ENCODE data around the gene CCDC85C.

CCDC85C gene

DNA sequence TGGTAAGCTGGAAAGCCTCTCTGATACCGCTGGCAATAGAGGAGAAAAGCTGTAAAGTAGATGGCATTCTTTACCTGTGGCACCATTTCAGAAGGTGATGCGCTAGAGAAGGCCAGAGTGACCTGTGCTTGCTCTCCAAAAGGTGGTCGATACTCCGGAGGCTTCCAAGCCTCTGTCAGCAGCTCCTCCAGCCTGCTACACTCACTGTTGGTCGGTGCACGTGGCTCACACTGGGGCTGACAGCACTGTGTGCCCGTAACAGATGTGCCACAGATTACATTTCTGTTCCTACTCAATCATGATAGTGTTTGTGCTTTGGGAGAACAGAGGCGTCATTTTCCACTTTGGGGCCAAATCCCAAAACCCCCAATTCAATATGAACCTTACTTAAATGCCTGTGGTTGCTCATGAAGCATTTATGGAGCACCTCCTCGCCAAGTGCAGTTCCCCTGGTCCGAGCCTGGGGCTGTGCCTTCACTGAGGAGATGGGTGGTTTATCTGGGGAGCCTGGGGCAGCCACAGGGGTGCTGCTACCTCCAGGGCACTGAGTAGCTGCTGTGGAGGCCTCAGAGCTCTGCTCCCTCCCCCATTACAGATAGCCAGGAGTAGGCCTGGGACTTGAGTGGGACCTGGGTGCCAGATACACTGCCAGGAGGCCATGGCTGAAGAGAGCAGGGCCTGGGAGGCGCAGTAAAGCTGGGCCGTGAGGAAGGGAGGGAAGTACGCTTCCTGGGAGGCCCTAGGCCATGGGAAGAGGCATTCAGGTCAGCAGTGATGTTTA, 96.0 kb downstream of the CCDC85C start:
- DNase-seq: no peak

DNA sequence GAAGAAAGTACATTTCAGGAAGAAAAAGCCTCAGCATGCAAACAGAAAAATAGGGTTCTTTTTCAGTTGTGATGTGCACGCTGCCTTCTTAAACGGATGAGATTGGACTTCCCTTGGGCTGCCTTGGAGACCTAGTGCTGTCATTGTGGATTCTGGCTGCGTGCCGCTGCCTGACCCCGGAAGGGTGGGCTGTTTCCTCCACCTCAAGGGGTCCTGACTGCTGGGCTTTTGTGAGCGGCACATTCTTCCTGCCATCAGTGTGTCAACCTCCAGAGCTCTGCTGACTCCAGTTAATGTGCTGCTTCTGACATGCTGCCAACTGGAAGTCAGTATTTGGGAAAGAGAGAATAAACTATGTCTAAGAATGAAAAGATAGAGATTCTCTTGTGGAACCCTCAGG, 97.7 kb downstream of the CCDC85C start:
- no peak for DNase-seq

DNA sequence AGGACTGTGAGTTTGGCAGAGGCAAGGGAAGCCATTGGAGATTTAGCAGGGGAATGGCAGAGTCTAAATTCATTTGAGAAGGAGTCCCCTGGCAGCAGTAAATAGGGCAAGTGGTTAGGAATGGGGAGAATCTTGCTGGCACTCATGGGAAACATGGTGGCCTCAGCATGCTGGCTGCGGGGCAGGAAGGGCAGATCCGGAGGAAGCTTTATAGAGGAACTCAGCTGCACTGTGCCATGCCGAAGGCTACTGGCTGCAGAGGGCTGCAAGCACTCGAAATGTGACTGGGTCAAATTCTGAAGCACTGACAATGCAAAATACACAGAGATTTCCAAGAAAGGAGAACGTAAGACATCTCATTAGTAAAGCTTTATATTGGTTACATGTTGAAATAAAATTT, 98.9 kb downstream of the CCDC85C start:
- DNase-seq: no peak

DNA sequence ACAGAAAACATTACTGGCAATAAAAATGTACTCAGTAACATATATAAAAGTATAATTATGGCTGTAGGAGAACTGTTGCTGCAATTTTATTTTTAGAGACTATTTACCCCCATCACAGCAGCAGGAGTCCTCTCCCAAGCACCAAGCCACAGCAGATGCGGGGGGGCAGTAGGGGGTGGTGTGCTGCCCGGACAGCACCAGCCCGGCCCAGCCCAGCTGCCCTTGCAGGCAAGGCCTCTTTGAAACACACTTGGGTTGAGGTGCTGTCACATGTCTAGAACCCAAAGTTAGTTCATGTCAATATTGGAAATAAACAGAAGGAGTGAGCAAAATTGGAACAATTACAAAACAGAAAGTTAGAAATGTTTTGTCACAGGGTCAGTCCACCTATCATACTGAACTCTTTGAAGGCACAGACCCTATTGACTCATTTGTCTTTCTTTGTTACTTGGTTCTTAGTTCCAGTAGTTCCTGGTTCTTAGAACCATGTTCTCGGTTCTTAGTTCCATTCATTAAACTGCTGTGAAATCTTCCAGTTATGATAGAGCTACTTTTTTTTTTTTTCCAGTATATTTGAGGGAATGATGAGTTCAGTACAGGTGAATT, 100.1 kb downstream of the CCDC85C start:
- no peak for DNase-seq

DNA sequence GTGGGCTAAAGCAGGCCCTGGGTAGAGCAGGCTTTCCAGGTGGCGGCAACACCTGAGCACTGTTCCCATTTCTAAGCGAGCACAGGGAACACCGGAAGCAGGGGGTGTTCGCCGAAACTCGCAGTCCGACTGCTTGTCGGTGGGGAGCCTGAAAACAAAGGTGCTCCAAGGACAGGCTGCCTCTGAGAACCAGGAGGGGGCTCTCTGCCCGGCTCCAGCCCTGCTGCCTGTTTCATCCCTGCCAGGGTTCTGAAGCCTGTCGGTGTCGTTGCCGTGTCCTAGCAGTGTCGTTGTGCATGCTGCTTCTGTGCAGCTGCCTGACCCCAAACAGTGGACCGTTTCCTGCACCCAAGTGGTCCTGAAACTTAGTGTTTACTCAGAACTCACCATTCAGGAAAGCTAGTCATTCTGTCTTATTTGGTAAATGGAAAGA, 101.0 kb downstream of the CCDC85C start:
- no peak for DNase-seq

DNA sequence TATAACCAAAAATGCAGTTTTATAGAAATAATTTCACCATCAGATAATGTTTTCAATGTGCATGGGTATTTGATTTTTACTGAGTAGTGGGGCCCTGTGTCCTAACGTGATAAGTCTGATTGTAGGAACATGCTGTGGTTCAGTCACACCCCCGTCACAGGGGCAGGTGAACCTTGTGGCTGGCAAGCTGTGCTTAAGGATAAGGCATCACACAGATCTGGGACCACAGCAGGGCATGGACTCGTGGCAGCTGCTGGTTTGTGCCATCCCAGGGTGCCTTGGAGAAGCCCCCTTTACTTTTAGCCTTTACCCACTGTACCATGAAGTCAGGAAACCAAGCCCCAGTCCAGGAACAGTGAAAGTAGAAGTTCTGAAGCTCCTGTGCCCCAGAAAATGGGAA, 106.1 kb downstream of the CCDC85C start:
- DNase-seq: no peak

DNA sequence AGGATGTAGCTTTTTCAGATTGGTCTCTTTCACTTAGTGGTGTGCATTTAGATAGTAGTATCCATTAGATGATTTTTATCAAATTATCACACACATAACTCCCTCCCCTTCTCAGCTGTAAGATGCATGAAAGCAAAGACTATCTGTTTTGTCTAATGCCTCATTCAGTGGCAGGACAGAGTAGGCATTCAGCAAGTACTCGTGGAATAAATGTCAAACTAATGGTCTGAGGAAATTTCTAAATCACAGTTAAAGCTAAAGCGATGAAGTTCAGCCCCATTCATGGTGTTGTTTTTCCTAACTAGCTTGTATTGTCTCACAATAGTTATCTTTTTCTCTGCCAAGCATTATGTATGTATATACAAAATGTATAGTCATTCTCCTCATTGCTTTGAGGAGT, 106.7 kb downstream of the CCDC85C start:
- no peak for DNase-seq

DNA sequence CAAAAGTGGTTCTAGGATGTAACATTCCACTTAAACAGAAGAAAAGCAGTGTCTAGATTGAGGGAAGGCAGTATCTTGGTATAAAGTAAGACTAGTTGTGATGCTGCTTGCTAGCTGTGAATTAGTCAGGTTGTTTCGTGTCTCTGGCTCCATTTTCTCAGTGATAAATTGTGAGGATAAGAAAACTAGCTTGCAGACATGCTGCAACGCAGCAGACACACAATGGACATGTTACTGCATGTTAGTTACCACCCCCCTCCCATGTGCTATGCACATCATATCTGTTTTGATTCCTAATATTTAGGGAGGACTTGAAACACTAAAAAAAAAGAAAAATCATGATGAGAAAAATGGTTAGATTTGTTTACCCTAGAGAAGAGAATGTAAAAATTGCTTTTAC, 119.9 kb downstream of the CCDC85C start:
- no peak for DNase-seq

DNA sequence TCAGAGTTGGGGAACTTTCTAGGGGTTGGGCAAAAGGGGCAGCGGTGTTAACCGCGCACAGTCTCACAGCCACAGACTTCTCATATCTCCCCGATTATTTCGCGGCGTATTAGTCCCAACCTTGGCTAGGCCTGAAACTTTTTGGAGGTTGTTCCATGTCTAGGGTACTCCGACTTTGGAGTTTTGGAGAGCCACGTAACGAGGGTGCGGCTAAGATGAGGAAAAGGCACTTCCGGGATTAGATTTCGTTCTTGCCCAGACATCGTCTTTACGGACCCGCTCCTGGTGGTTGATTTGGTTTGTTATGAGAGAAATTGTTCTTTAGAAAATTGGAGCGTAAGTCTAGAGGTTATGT, 122.3 kb downstream of the CCDC85C start:
- DNase-seq: no peak

DNA sequence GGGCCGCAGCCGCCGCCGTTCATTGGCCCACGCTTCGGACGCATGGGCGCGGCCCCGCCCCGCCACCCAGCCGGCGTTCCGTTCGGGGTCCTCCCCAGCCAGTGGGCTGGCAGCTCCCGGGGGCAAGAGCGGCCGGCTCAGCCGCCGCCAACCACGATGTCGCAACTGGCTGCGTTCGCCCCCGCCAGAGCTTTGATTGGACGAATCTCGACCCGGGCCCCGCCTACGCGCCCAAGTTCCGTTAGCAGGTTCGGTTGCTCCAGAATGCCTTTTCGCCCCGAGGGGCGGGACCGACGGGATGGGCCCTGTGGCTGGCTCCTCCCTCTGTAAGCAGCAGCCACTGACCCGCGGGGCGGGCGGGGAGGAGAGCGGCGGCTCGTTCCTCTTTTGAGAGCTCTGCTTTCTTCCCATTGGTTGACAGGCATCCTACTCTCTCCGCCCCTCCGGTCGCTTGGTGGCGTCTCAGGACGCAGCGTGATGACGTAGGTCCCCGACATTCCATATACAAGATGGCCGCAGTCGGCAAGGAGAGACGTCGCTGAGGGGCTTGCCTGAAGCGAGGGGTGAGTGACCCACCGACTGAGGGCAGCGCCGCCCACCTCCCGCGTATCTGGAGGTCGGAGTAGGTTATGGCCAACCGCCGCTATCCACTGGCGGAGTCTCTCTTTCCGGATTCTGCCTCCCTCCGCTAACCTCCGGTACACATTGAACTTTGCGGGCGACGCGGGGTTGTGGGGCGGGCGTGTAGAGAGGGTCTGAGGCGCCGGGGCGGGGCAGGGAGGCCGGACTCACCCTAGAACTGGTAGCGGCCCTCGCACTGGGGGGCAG, 122.9 kb downstream of the CCDC85C start, which contains the start of gene CCNK:
Gene CCNK (plus strand): TSS at position 493 of the 828 bp plus-strand sequence. CDS start 11,269 bp downstream, outside the sequence.
- DNase-seq: peak; percentile 100

DNA sequence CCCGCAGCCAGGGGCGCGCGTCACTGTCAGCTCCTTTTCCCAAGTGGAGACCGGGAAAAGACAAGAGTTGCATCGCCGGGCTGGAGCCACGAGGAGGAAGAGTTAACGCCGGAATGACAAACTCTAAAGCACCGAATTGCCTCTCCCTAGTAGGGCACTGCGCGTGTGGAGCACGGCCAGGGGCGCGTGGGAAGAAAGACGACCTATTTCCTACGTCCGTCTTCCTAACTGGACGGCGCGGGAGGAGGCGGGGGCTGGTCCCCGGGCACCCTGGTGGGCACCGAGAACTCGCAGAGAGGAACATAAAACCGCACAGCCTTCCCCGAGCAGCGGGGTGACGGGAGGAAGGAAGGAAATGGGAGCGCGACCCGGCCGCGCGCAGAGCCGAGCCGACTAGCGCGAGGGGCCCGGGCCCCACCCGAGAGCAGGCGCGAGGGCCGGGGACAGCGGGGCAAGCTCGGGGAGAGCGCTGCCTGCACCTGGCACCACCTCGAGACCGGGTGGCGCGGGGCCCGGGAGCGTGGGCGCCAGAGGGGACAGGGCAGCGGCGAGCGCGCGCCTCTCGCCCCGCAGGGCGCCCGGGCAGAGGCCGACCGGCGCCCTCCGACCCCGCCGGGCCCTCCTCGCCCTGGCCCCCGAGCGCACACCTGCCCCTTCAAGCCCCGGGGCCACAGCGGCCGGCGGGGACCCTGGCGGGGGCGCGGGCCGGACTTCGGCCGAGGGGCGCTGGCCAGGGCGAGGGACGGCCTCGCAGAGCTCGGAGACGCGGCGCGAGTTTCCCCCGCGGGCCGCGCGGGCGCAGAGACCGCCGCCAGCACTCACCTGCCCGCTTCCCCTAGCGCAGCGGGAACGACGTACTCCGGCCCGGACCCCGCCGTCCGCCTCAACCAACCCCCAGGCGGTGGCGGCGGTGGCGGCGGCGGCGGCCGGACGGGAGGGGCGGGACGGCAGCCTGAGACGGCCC, 123.8 kb downstream of the CCDC85C start, which contains the start of gene SETD3:
Gene SETD3 (minus strand): TSS at position 954 of the 964 bp plus-strand sequence. CDS start 15,054 bp downstream, outside the sequence.
- peak; percentile 48 for DNase-seq

DNA sequence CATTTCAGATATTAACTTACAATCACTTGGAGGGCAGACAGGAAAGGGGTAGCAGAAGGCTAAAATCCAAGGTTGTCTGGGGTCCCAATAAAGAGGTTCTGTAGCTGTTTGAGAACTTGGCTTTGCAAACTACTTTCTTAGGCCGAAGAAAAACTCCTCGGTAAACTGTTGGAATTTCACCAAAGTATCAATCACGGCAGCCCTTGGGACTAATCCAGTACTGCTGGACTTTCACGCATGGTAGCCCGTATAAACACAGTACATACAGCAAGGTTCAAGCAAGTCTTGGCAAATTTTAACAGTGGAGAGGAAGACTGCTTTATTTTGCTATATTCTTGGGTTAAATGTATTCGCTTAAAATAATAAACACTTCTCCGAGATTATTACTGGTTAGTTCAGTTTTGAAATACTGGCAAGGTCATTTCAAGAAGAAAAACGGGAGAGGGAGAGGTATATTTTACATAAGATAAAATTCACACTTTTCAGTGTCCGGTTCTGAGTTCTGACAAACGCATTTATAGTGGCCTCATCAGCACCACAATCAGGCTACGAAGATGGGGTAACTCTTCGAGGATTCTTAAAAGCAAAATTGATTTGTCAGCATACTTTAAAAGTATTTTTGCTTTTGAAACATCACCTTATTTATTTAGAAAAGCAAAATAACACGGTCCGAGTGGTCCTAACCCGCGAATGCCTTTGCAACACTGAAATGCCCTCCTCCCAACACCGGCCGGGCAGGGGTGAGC, 124.7 kb downstream of the CCDC85C start:
- DNase-seq: no peak

DNA sequence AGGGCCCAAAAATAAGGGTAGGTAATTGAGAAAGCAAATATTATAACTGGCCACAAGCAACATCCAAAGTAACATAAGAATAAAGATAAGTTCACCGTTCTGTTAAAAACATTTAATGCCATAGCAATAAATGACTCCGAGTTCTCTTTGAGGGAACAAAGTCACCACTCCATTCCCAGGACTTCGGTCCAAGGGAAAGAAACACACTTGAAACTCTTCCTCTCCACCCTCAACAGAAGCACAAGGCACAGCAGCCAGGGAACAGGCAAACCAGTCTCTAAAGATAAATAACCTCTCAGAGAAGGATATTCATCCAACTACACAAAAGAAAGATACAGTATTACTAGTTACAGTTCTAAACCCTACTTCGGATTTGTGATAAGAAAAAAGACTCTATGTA, 125.9 kb downstream of the CCDC85C start:
- DNase-seq: no peak

DNA sequence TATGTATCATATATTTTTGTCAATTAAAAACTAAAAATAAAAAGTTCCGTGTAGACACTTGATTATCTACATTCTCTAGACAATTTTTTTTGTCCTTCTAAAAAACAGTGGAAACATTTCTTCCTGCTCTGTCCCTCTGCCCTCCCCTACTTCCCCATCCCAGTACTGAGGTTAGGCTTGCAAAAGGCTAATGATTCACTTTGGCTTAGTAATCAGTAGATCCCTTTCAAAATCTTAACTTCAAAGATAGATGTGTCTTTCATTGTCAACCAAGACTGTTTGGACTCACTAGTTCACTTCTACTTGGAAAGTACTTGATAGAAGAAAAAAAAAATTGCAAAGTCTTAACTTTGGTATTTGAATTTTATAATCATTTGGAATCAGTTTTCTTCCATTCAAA, 127.1 kb downstream of the CCDC85C start:
- DNase-seq: no peak

DNA sequence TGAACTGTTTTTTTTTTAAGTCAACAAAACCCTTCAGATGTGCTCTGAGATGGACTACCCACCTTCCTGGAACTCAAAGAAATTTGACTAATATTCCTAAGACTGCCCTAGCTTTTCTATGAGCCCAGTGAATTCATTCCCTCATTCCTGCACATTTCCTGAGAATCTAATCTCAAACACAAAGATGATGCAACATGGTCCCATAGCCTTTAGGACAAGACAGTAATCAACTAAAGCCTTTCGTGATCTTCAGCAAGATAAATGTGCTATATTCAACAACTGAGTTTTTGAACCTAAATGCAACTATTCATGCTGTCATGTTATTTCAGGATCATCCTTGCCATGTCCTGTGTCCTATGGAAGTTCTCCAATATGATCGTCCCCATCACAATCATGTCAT, 128.3 kb downstream of the CCDC85C start:
- DNase-seq: no peak

DNA sequence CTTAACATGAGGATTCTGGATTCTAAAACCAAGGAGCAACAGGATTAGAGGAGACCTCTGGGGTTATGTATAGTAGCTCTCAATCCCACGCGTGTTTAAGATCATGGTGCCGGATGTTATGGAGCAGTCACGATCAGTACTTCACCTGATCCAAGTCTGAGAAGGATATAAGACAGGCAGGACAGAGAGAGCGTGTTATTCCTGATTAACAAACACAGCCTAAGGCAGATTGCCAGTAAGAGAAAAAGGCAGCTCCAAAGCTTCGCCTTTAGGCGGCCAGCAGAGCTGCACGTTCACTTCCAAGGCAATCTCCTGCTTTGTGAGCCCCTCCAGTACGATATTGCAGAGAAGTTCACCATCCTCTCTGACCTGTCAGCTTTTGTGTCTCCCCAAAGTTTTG, 128.8 kb downstream of the CCDC85C start:
- DNase-seq: no peak

DNA sequence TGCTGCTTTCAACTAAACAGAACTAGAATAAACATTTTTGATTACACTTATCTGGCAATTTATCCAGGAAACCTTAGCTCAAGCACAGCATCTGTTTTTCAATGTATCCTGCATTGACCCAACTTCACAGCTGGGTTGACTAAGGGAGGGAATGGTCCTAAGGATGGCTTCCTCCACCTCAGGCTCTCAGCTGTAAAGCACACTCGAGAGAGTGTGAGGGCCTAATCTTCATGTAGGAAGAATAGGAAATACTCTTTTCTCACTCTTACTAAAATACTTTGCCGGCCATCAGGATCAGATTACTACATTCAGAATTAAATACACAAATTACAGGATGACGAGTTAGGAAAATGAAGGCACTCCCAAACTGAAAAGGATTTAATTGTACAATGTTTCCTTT, 130.5 kb downstream of the CCDC85C start:
- DNase-seq: no peak

DNA sequence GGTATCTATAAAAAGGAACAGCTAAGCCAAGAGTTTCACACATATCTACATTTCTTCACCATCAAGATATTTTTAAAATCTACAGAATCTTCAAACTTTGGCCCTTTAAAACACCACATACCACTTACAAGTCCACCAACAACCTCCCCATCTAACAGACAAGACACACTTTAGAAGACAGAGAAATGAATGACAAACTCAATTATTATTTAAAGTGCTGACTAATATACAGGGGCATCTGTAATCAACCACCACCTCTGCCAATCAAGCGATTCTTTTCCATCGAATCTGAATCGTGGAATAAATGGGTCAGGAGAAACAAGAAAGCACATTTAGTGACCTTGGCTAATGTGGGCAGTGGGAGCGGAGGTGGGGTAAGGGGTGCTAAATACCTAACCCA, 131.1 kb downstream of the CCDC85C start:
- DNase-seq: no peak

DNA sequence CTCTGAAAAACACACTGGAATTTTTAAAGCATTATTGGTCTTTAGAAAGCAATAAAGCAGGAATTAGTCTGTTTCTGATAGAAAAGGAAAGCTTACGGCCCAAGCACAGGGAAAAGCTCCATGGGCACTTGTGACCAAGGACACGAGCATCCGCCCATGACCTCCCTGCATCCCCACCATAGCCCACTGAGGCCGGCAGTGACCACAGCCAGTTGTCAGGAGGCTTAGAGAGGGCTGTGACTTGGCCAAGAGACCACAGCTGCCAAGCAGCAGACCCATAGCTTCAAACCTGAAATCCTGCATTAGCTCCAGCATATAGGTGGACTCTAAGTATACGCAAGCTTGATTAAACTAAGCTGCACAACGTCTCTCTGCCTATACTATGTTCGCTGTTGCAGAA, 132.3 kb downstream of the CCDC85C start:
- no peak for DNase-seq

DNA sequence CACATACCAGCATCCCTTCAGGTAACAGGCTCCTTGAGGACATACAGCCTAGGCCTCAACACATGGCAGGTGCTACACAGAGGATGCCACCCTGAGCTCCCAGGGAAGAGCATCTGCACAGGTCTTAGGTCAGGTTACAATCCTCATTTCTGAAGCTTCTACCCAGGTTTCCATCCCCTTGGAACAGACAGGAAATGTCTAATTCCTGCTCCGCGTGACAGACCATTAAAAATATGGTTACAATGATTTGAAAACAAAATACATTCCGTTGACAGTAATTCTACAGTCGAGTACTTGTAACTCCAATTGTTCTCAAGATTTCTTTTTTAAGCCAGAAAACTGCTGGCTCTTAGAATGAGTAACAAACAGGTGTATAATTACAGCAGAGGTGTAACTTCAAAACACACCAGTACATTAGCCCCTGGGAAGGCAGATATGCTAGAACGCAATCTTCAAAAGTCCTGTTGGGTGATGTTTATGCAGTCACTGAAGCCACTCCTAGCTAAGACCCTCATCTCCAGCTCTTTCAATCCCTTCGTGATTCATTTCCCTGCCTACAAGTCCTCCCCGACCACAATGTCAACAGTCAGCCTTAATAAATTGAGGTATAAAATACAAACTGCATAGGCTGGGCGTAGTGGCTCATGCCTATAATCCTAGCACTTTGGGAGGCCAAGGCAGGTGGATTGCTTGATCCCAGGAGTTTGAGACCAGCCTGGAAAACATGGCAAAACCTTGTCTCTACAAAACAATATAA, 135.0 kb downstream of the CCDC85C start:
- peak; percentile 94 for DNase-seq

DNA sequence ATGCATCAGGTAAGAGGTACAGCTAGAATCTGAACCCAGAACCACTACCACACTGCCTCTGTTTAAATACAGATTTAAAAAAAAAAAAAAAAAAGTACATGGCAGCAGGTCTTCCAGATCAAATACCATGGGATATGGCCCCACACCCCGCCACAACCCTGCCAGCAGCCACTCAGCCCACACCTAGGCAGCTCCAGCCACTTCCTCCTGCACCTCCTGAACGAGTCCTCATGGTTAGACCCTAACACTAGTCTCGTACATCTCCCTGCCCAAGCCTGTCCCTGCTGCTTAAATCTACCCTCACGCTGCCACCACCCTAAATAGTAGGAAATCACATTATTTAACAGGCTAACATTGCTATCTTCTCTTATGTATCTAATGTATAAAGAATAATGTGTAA, 135.9 kb downstream of the CCDC85C start:
- no peak for DNase-seq
